D341Med (cell line): ENCODE data around the gene CPLANE2.
A peak's percentile ranks its signal among the peaks of the same experiment; 100 is the strongest.

Experiments used
- DNase-seq: peaks from one replicate; pipeline ENCODE4 v3.0.0; 2012; ENCODE audit warnings: low spot score

The CPLANE2 gene

GRCh38 chr1:16187748-16188401 is 49.1 kb downstream of the CPLANE2 start:
- DNase-seq: peak; percentile 88

GRCh38 chr1:16186655-16187235 is 50.2 kb downstream of the CPLANE2 start:
- no peak for DNase-seq

GRCh38 chr1:16184557-16185303 is 52.3 kb downstream of the CPLANE2 start:
- no peak for DNase-seq

GRCh38 chr1:16183765-16184556 is 53.0 kb downstream of the CPLANE2 start:
- no peak for DNase-seq

GRCh38 chr1:16183179-16183578 is 53.8 kb downstream of the CPLANE2 start:
- DNase-seq: no peak

- DNase-seq: no peak
Observed at GRCh38 chr1:16181887-16182719, 54.9 kb downstream of the CPLANE2 start.
